Esophagus squamous epithelium (tissue), 4 donors: ENCODE data around the gene RMI2.

ENCODE experiments used
- CTCF ChIP-seq, 6 experiments: fragments of 450-650 bp in 4 of 6; fragments of 200-600 bp in 2 of 6; sonication (generic) in 2 of 6; IDR thresholded peaks; one replicate each; pipeline ENCODE4 v1.5.1; 2016 to 2019; ENCODE audit warnings: antibody characterized with exemption in 6 of 6, mild to moderate bottlenecking in 4 of 6, moderate library complexity in 4 of 6
- POLR2A ChIP-seq, 4 donors: fragments of 450-650 bp; IDR thresholded peaks; one replicate each; pipeline ENCODE4 v1.6.1; 2017; ENCODE audit warnings: antibody characterized with exemption in 4 of 4, mild to moderate bottlenecking in 4 of 4, moderate library complexity in 3 of 4

- no peak for TF ChIP-seq POLR2A (IDR thresholded peaks at IDR 0.05)
- no peak for TF ChIP-seq CTCF (IDR thresholded peaks at IDR 0.05)
These were observed 35.6 kb downstream of the RMI2 start for GRCh38 chr16:11380836-11381235.
